Ovary (tissue), 9 donors: Measurements from ENCODE around the gene HERC6. TPM values are rescaled to one million over a fixed set of nuclear protein-coding genes. Genes with fewer than 3 reads are reported as not detected.
"Not testable (repeated sequence)": the region's sequence is repeated elsewhere in the genome, so short reads cannot be mapped to it uniquely, and the experiment has no call there.

ENCODE experiments used
- DNase-seq, 5 donors: peaks; one replicate each; pipeline ENCODE4 v3.0.0-alpha.2; 2019 to 2020
- H3K27ac ChIP-seq, 2 donors: fragments of 200-600 bp; one replicate each; pipeline versions ENCODE4 v1.5.1 to v1.8.0; 2019 to 2022
- H3K27me3 ChIP-seq: fragments of 200-600 bp; one replicate; pipeline ENCODE4 v1.8.0; 2022
- H3K36me3 ChIP-seq: fragments of 200-600 bp; sonication (generic); one replicate; pipeline ENCODE4 v1.5.1; 2019
- H3K4me1 ChIP-seq: one replicate; pipeline ENCODE4 v1.8.1; 2013; ENCODE audit warnings: mild to moderate bottlenecking, moderate library complexity; ENCODE audit not compliant: insufficient read depth
- H3K4me3 ChIP-seq: fragments of 200-600 bp; sonication (generic); one replicate; pipeline ENCODE4 v1.5.1; 2017
- H3K9me3 ChIP-seq, 2 donors: fragments of 200-600 bp in 1 of 2; sonication (generic) in 1 of 2; one replicate each; pipeline versions ENCODE4 v1.5.1 to v1.8.1; 2013 to 2019; ENCODE audit warnings: mild to moderate bottlenecking in 1 of 2, moderate library complexity in 1 of 2
- EP300 ChIP-seq: sonication (generic); formaldehyde crosslinking; IDR thresholded peaks from one replicate; pipeline ENCODE4 v1.6.1; 2017; ENCODE audit warnings: antibody characterized with exemption
- POLR2A ChIP-seq: fragments of 450-650 bp; IDR thresholded peaks from one replicate; pipeline ENCODE4 v1.6.1; 2017; ENCODE audit warnings: antibody characterized with exemption, mild to moderate bottlenecking, moderate library complexity
- WGBS, 3 donors: extraction: QIAGEN DNeasy Blood & Tissue Kit in 1 of 3; methylation state at CpG; one replicate each; pipeline versions ENCODE4 v1.1.5 to v1.1.7; 2013 to 2017; 5-methylcytosine and 5-hydroxymethylcytosine counted together
- intact Hi-C, 4 donors: fragments of 100-400 bp; cut with DNase I; formaldehyde crosslinking; loops; one replicate each; pipeline versions ENCODE4 v1.11.0 to v1.15.1; 2022 to 2023
- polyA plus RNA-seq, 2 donors: library from polyadenylated mRNA; stranded (reverse); fragments of 200-250 nt in 1 of 2; fragments of 350-450 nt in 1 of 2; fragmentation: Illumina TruSeq in 1 of 2; extraction: RNeasy Lipid Tissue Mini Kit (QIAGEN cat#74804) in 1 of 2; gene quantifications; one replicate each; pipeline ENCODE4 v1.2.3, GENCODE V29; 2013 to 2014
- total RNA-seq, 7 donors: library from RNA; depleted of rRNA in 2 of 7; stranded (reverse); fragments of >200 nt in 2 of 7; fragmentation: NEBNext Ultra II Directional in 3 of 7; extraction: Animal tissue kit (Norgen Biotek cat#: 25700) in 3 of 7; gene quantifications; one replicate each; pipeline versions ENCODE4 v1.1.0 to v1.2.4, GENCODE V29; 2016 to 2023
- TF ChIP-seq, protein P1 (sequence below), 3 donors: fragments of 450-650 bp in 2 of 3; fragments of 200-600 bp in 1 of 3; IDR thresholded peaks; one replicate each; pipeline versions ENCODE4 v1.5.1 to v1.8.0; 2016 to 2022; ENCODE audit warnings: antibody characterized with exemption in 3 of 3, mild to moderate bottlenecking in 1 of 3
- donor health status: DM: no; HTN: no; CAD: no; lungs with moderate emphysema.
- donor health status: DM: no; HTN: no; CAD: no.
- donor health status: Bipolar disorder and iron deficiency.
- donor health status: DM: yes; HTN: yes; CAD: no.
- donor health status: DM: no; HTN: no; CAD: no.
- donor health status: DM: yes; HTN: yes; CAD: no.

Gene HERC6
- total and polyA plus RNA-seq, 9 donors = 9.1 to 24.5 (median 10.8) TPM

DNA sequence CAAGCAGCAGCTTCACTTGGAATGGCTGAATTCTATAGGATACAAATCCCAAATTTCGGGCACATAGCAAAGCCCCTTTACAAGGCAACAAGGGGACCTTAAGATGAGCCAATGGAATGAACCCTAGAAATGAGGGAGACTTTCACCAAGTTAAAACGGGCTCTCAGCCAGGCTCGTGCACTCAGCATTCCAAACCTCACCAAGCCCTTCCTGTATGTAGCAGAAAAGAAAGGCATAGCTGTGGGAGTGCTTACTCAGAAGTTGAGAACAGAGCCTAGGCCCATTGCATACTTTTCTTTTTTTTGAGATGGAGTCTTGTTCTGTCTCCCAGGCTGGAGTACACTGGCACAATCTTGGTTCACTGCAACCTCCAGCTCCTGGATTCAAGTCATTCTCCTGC, 67.5 kb downstream of the HERC6 start:
- Histone ChIP-seq H3K36me3 (no peaks in the 10 kb centered on the region), H3K4me3 (no peak overlapping the region), H3K9me3 (no peaks in the 10 kb centered on the region), H3K4me1 (peaks cover 2% of the 10 kb centered on the region), H3K27ac (no peak overlapping the region), H3K27me3 (no peaks in the 10 kb centered on the region)
- no peak for DNase-seq
- intact Hi-C loops = no loop called here
- WGBS, 3 donors = 61 to 72% (median 69%) methylated on average over 3 of the region's 3 CpGs
- TF ChIP-seq, protein P1, sequence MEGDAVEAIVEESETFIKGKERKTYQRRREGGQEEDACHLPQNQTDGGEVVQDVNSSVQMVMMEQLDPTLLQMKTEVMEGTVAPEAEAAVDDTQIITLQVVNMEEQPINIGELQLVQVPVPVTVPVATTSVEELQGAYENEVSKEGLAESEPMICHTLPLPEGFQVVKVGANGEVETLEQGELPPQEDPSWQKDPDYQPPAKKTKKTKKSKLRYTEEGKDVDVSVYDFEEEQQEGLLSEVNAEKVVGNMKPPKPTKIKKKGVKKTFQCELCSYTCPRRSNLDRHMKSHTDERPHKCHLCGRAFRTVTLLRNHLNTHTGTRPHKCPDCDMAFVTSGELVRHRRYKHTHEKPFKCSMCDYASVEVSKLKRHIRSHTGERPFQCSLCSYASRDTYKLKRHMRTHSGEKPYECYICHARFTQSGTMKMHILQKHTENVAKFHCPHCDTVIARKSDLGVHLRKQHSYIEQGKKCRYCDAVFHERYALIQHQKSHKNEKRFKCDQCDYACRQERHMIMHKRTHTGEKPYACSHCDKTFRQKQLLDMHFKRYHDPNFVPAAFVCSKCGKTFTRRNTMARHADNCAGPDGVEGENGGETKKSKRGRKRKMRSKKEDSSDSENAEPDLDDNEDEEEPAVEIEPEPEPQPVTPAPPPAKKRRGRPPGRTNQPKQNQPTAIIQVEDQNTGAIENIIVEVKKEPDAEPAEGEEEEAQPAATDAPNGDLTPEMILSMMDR (IDR thresholded peaks at IDR 0.05) = no peak
- TF ChIP-seq POLR2A (no peak), EP300 (no peak)

DNA sequence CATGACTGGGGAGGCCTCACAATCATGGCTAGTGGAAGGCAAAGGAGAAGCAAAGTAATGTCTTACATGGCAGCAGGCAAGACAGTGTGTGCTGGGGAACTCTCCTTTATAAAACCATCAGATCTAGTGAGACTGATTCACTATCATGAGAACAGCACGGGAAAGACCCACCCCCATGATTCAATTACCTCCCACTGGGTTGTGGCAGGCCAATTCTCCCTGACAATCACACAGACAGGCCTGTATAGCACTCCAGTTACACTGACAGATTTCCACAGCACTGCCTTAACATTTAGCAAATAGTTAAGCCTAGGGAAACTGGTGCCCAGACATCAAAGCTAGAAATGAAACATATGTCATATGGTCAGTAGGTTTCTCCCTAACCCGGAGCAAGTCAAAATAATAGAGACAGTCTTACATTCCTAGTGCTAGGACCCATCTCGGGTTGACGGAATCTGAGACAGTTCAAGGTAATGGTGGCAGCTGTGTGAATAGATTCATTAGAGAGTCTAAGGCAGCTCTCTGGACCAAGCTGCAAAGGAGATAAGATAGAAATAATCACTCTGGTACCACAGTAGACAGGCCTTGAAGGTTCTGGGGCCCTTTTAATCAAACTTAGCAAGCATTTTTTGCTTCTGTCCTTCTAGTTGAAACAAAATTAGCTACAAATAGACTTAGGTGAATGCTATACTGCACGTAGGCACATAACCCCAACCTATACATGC, 68.9 kb downstream of the HERC6 start:
- TF ChIP-seq, protein P1 (IDR thresholded peaks at IDR 0.05) = no peak
- TF ChIP-seq EP300 (no peak), POLR2A (no peak)
- WGBS, 3 donors = 30 to 48% (median 34%) methylated on average over 5 of the region's 5 CpGs
- Histone ChIP-seq H3K27me3 (no peaks in the 10 kb centered on the region), H3K27ac (no peak overlapping the region), H3K36me3 (no peaks in the 10 kb centered on the region), H3K9me3 (no peaks in the 10 kb centered on the region), H3K4me3 (no peak overlapping the region), H3K4me1 (peaks cover 2% of the 10 kb centered on the region)
- no peak for DNase-seq
- intact Hi-C loops = no loop called here

DNA sequence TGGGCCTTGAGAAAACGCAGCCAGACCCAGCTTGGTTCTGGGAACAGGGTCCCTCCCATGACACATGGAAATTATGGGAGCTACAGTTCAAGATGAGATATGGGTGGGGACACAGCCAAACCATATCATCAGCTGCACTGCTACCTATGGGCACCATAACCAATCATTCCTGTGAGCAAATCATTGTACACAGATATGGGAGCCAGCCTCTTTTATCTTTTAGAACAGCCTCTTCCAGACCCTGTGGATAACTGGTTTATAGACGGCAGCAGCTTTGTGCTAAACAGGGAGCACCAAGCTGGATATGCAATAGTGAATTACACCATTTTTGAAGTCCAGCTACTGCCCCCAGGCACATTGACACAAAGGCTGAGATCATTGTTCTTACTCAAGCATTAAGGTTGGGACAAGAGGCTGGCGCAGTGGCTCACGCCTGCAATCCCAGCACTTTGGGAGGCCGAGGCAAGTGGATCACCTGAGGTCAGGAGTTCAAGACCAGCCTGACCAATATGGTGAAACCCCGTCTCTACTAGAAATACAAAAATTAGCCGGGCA, 69.6 kb downstream of the HERC6 start:
- H3K36me3 ChIP-seq, H3K27me3 ChIP-seq, H3K4me3 ChIP-seq, intact Hi-C loops, H3K9me3 ChIP-seq, H3K4me1 ChIP-seq, DNase-seq, H3K27ac ChIP-seq: not testable (repeated sequence)
- WGBS, 3 donors = 83 to 89% (median 84%) methylated on average over 7 of the region's 7 CpGs

DNA sequence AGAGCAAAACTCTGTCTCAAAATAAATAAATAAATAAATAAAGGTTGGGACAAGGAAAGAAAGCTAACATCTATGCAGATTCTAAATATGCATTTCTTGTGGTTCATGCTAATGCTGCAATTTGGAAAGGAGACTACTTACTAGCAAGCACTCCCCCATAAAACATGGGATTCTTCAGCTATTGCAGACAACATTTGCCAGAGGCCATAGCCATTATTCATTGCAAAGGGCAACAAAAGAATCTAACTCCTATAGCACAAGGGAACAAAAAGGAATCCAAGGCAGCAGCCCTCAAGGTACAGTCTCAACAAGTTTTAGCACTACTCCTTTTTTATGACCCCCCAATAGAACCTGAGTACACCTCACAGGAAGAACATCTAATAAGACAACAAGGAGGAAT, 70.2 kb downstream of the HERC6 start:
- TF ChIP-seq POLR2A = no peak
- no peak for TF ChIP-seq EP300
- TF ChIP-seq, protein P1 (IDR thresholded peaks at IDR 0.05) = no peak
- Histone ChIP-seq H3K27me3 (no peaks in the 10 kb centered on the region), H3K4me1 (peaks cover 2% of the 10 kb centered on the region), H3K36me3 (no peaks in the 10 kb centered on the region), H3K4me3 (no peak overlapping the region), H3K27ac (no peak overlapping the region), H3K9me3 (no peaks in the 10 kb centered on the region)
- DNase-seq = no peak
- intact Hi-C loops = no loop called here

DNA sequence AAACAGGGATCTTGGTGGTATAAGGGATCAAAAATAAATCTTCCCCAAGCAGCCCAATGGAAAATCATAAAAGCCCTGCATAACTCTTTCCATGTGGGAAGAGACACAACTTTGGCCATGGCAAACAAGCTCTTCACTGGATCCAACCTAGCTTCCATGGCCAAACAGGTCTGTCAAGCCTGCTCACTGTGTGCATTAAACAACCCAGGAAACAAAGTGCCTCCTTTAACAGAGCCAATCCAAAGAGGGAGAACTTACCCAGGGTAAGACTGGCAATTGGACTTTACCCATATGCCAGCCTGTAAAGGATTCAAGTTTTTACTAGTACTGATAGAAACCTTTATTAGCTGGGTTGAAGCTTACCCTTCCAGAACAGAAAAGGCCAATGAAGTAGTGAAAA, 70.6 kb downstream of the HERC6 start:
- H3K4me3 ChIP-seq = no peak overlapping the region
- intact Hi-C loops = no loop called here
- peaks cover 2% of the 10 kb centered on the region for H3K4me1 ChIP-seq
- no peak for TF ChIP-seq EP300
- TF ChIP-seq, protein P1 (IDR thresholded peaks at IDR 0.05) = no peak
- TF ChIP-seq POLR2A = no peak
- no peaks in the 10 kb centered on the region for H3K27me3 ChIP-seq
- H3K36me3 ChIP-seq = no peaks in the 10 kb centered on the region
- no peaks in the 10 kb centered on the region for H3K9me3 ChIP-seq
- no peak overlapping the region for H3K27ac ChIP-seq
- DNase-seq = no peak
